Mucosa of gallbladder (tissue), 1 donor: ENCODE measurements around the gene MCC. TPM values are rescaled to one million over a fixed set of nuclear protein-coding genes. Genes with fewer than 3 reads are reported as not detected.

Experiments
- DNase-seq: peaks from one replicate; pipeline ENCODE4 v3.0.0-alpha.2; 2020; ENCODE audit warnings: low spot score
- total RNA-seq: library from RNA; stranded (reverse); gene quantifications from one replicate; pipeline ENCODE4 v1.2.1, GENCODE V29; 2021
- donor health status: DM: no; HTN: no; CAD: no.

Gene MCC
- total RNA-seq, 1 donor from 2014 or later = 12.2 TPM

DNA sequence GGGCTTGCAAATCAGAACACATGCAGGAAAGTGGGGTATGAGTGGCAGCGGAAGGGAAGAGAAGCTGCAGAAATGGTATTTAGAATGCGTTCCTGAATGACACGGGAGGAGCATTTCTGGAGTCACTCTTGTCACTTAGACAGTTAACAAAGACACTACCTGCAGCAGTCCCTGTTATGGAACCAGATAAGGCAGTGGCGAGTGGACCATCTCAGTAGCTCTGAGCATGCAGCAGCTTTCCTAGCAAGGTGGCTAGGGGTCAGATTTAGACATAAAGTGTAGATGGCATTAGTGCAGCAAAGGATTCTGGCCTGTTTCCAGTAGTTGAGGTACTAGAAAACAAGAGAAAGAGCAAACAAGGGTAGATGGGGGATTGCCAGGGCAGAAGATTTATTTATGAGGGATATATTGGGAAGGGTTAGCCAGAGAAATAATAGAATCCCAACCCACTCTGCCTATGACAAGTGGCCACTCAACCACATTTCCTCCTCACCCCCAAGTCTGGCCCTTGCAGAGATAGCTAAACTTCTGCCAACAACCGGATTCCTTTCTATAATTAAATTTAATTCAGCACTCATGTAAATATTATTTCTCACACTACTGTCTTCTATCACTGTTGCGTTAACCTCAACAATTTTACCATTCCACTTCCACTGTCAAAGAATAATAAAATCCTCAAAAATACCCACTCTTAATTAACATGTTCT lies 310.0 kb downstream of the MCC start:
- DNase-seq = no peak

DNA sequence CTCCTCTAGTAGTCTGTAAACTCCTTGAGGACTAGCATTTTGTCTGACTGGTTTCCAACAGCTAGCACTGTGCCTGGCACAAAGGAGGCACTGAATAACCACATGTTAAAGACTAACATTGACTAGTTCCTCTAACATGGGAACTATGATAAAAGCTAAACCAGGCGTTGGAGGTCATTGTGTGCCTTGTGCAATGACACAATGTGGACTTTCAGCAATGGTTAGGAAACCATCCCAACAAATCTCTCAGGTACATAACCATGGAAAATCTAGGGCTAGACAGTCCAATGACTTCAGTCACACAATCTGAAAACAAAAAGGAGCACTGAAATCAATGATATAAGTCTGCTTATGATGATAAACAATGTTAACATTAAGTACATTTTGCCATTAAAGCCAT lies 311.0 kb downstream of the MCC start:
- no peak for DNase-seq

DNA sequence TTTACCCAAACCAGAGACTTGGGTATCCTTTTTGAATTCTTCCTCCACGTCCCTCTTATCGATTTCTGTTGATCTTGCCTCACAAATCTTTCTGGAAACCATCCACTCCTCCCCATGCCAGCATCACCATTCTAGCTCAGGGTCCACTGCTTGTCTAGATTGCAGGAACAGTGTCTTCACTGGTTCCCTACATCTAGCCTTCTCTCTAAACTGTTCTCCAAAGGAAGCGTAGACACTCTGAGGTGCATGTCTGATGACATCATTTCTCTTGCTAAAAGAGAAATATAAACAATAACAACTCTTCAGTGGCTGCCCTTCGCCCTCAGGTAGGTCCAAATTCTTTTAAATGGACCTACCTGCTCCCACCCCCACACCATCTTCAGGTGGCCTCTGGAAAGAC lies 311.5 kb downstream of the MCC start:
- DNase-seq = no peak

DNA sequence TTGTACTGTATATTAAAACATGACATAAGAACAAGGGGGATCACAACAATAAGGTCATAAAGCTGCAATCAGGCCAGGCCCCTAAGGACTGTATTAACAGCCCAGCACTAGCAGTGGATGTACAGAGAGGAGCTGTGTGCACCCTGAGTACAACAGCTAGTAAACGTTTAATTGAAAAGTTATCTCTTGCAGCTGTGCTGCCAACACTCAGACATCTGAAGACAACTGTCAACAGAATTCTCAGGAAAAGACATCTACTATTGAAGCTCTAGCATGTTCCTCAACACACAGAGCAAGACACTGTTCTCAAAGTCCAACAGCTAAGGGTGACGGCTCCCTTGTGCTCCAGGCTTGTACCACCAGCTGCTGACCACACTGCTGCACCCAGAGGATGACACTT lies 312.1 kb downstream of the MCC start:
- no peak for DNase-seq

DNA sequence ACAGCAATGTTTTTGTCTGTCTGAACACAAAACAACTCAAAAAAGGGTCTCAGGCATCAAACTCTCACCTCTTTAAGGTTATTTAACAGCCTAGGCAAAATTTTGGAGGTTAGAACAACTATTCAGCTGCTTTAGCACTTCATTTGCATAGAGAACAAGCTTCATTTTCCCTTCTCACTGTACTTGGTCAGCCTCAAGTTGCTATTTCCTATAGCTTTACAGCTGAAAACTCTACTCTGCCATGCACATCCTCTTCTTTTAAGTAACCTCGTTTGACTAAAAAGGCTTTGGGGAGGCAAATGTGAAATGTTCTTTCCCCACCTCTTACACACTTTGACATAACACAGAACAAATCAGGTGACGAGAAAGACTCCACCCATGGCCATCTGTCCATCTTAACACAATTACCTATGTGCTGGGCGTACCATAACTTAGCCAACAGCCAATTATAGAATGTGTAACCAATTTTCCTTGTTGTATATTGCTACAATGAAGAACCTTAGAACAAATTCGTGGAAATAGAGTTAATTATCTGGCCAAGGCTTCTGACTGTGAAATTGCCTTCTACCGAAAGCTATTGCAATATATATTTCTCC lies 315.9 kb downstream of the MCC start:
- no peak for DNase-seq

DNA sequence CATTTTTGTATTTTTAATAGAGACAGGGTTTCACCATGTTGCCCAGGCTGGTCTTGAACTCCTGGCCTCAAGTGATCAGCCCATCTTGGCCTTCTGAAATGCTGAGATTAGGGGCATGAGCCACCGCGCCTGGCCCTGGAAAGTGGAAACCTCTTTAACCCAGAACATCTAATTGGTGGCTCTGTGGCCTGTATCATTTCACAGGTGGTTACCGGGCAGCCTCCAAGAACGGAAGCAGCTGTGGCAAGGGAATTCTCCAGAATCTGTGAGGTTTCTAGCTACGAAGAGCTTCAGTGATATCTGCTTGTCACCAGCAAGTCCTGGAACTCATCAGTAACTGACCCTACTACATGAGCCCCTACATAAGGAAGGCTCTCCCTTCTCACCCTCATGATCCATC lies 316.7 kb downstream of the MCC start:
- no peak for DNase-seq

DNA sequence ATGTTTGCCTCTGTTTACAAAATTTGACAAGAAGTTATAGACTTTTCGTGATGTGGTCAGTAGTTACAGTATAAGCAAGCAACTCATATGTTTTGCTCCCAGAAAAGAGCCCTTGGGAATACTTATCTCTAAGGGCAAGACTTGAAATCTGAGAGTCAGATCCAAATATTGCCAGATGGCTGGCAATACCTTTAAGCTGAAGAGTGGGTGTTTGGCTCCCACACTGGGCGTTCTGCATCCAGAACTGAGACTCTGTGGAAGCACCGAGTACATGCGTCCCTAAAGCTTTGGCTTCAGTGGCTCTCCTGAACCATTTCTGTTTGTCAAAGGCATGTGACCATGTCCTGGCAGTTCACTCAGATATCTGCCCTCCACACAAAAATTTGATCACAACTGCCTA lies 317.5 kb downstream of the MCC start:
- no peak for DNase-seq

DNA sequence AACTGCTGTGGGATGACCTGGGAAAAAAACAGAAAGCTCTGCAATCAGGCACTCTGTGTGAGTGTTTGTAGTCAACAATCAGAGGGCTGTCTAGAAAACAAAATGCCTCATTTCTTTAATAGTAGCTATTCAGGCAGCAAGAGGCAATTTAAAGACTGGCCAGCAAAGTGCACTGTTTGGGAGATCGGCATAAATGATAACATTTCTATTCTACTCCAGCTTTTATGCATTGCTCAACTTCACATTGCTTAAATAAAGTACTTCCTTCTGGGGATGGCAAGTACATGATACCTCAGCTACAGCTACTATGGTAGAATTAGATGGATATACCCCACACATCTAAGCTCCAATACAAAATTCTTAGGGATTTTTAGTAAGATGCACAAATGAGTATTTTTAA lies 318.5 kb downstream of the MCC start:
- DNase-seq = no peak

DNA sequence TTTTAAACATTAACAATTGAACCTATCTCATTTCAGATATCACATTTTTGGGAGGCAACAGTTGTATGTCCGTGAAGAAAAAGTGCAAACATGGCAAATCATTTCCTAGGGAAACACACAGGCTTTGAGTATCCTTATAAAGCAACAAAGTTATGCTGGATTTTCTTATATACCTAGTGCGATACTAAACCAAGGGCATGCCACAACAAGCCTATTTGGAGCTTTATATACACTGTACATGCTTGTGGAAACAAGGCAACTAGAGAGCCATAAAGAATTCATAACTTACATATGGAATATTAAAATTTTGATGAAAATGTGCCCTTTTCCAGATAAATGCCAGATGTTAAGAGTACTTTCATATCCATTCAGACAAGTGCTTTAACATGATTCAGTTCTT lies 320.3 kb downstream of the MCC start:
- DNase-seq = no peak

DNA sequence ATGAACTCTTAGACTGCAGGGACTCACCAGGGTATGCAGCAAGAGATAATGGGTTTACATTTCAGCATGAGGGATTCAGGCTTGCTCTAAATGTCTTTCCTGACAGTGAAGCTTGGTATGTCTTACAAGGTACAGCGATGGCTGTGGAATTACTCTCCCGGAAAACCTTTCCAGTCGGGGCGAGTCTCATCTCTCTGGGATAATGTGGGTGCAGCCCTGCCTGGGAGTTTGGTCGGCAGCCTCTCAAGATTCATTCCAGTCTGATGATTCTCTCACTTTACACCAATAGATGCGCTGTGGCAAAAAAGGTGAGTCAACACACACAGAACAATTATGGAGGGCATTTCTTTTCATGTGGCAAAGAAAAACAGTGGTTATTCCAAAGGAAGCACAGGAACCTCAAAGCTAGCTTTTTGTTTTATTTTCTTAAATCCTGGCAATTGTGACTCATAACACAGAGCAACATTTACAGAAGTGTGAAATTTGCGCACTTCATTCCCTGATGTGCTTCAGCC lies 321.3 kb downstream of the MCC start:
- no peak for DNase-seq

DNA sequence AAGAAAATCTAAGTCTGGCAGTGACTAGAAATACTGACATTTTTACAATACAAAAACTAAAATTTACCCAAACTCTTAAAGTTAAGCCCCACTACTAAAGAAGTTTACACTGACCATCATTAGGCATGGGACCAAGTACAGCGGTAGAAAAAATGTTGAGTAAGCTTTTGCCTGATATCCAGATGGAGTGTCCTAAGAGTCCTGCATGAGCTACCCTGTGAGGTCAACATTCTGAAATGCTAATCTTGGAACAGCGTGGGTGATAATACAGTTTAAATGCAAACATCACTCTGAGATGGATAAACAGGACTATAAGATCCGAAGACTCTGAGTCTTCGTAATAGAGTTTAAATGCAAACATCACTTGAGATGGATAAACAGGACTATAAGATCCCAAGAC lies 322.0 kb downstream of the MCC start:
- no peak for DNase-seq

DNA sequence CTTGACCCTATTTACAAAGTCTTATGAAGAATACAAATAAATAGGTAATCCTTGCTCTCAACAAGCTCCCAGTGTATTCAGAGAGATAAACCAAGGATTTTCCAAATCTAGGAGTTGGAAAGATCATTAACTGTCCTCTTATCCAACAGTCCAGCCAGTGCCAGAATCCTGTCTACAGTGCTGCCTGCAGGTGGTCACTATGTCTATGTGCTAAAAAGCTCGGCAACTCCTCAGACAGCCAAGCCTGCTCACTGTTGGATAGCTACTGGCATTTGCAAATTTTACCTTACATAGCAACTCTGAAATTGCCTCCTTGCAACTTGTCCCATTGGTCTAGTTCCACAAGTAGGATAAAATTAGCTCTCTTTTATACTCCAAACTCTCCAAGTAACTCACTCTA lies 324.2 kb downstream of the MCC start:
- no peak for DNase-seq

DNA sequence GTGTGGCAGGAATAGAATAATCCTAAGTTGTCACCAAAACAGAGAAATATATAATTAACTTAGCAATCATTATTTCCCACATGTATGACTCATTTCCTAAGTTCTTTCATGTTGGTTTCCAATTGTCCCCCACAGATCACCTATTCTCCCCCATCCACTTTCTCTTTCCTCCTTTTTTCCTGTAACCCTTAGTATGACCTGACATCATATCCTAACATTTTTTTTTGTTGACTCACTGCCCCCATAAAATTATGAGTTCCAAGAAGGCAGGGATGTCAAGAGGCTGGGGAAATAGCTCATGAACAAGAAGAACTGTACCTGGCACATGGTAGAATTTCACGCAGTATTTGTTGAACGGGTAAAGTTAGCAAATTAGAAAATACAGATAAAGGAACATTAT lies 324.9 kb downstream of the MCC start:
- no peak for DNase-seq

DNA sequence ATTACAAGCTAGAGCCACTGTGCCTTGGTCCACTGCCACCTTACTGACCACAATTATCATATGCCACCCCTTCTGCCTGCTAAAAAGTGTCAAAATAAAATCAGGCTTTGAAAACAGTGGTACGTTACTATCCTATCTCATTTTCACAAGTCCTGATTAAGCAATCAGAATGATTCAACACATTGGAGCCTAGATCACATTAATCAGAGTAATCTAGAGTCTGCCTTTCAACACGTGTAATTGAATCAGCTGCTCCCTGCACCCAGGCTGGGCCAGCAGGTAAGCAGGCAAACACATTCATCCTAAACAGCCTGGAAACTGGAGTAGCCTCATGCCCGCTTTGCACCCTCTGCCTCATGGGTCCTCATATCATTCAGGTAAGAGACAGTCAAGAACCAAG lies 325.5 kb downstream of the MCC start:
- no peak for DNase-seq

DNA sequence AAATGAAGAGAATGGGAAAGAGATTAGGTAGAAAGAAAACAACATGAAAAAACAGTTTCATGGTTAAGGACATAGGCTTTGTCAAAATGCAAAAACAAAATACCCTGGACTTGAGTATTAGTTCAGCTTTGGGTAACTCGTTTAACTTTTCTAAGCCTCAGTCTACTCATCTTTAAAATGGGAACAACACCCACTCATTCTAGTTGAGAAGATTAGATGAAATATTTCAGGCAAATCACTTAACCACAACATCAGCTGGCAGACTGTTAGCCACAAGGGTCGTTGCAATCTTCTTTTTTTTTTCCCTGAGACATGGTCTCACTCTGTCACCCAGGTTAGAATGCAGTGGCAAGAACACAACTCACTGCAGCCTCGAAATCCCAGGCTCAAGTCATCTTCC lies 326.0 kb downstream of the MCC start:
- no peak for DNase-seq

DNA sequence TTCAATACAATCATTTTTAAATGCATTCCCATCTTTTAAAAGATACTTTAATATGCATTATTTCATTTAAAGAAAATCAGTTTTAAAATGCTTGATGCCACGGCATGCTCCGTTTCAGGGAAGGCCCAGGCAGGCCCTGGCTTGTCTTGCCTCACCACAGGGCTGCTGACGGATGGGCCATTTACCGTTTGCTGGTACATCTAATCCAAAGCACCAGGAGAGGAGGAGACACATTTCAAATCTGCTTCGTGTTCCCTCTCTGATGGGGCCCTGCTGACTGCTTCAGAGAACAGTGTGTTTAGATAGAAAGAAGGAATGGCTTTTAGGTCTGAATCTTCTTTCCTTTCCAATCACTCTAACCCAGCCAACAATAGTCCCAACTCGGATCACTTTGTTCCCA lies 326.4 kb downstream of the MCC start:
- DNase-seq = no peak

DNA sequence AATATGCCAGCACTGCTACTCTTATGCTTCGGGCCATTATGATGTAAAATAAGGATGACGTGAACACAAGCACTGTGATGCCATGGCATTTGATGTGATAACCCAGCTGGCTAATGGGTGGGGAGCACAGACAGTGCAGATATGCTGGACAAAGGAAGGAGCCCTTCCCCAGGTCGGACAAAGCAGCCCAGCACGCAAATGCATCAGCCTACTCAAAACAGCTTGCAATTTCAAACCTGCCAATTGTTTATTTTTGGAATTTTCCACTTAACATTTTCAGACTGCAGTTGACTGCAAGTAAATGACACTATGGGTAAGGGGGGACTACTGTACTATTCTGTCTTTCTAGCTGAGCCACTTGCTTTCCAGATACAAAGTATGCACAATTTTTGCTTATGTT lies 330.4 kb downstream of the MCC start:
- DNase-seq = no peak

DNA sequence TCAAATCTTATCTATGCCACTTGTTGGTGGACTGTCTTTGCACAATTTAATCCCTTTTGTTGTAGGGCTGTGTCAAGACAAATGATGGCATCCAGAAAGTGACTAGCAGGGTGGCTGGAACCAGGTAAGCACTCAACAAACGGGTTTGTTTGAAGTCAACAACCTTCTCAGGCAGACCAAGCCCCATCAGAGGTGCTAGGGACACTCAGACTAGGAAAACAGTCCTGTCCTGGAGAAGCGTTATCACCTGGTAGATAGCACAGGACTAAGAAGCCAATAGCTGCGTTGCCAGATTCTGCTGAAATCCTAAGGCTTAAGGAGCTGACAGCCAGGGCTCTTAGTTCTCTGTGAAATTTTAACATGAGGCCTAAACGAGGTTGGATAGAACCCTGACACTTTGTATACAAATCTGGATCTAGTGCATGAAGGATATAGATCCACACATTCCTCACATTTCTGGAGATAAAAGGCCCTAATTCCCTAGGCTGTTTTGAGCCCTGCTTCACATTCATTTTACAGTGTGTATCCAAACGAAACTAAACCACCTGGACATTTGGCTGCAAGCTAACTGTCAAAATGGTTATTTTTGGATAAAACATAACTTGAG lies 331.9 kb downstream of the MCC start:
- no peak for DNase-seq

DNA sequence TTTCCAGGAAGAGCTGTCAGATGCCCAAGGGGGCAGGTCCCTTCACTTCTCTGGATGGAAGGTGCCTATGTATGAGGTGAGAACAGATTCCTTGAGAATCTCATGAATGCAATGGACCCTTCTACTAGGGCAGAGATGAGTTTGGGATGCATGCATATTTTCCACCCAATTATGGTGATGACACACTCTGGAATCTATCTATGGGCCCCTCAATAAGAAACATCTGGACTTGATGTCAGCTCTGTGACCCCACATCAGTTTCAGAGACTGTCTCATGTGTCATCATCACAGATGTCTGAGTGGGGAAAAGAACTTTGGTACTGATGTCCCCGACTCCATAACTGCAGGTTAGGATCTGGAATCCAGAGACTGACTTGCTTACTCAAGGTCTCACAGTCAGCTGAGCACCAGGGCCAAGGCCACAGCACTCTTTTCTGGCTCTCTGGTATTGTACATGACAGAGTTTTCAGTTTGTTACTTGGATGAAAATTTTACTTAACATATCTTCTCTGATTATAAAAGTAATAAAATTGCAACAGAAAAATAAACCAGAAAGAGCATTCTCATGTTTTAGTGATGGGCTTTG lies 334.6 kb downstream of the MCC start:
- no peak for DNase-seq

DNA sequence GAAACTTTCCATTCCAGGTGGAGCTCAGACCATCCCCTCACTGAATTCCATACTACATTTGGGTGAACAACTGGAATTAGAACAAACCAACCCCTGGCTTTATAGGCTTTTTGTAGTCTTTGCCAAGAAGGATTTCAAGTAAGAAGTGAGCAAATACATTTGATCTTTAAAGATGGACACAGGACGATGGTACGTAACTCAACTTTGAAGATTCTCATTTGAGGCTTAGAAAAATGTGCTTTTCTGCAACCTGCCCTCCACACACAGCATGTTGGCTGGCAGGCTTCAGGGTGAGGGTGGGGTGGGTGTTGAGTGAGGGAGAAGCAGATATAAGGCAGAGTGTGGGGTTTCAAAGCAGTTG lies 335.9 kb downstream of the MCC start:
- DNase-seq = no peak

DNA sequence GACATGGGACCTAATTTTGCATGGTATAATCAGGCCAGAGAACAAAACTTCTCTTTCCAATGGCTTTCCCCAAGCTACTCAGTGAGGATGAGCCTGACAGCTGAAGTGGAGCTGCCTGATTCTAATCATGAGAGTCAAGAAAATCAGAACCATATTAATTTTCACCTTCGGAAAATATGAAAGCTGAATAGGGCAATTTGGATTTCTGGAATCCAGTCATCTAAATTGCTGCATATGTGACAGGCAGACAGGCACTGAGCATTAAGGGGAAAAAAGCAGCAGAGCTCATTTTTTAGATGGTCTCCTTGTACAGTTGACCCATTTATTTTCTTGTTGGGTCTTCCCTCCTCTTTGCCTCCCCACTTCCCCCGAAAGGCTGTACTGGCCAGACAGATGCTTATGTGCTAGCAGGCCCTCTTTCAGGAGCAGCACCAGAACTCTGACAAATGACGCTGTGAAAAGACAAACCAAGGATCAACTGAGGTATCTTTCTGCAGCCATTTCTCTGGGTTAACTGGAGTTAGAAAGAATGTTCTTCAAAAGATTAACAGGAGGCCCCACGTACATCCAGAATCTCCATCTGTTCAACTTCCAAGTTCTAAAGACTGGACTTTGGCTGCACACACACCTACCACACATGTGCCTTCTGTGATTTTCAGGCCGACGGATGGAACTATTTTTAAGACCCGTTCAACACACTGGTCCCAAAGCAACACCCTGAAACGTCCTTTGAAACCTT lies 336.4 kb downstream of the MCC start:
- DNase-seq = no peak

DNA sequence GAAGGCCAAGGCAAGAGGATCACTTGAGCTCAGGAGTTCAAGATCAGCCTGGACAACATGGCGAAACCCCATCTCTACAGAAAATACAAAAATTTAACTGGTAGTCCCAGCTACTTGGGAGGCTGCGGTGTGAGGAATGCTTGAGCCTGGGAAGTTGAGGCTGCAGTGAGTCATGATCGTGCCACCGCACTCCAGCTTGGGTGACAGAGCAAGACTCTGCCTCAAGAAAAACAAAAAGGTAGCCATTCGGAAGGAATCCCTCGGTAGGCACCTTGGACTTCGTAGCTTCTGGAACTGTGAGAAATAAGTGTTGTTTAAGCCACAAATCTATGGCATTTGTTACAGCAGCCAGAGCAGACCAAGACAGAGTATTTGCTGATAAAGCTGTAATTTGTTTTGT lies 337.4 kb downstream of the MCC start:
- DNase-seq = no peak
